MCF 10A (cell line): Measurements from ENCODE around the gene DRGX. TPM values are rescaled to one million over a fixed set of nuclear protein-coding genes. Genes with fewer than 3 reads are reported as not detected.

Experiments used
- BruUV-seq: library from RNA; stranded (reverse); fragments of 400-500 nt; replicated peaks from 2 replicates; lab custom pipeline; 2021; lab: Mats Ljungman, UMichigan
- CTCF ChIA-PET: fragments of 300-600 bp; sonication (Branson Sonifier 250); formaldehyde crosslinking; extraction: SDS; loops from one replicate; lab custom pipeline; 2021; ENCODE audit warnings: antibody characterized with exemption, inconsistent platforms; lab: Yijun Ruan, JAX
- POLR2A ChIA-PET: fragments of 300-600, 350-650 bp; sonication (Branson Sonifier 250); formaldehyde crosslinking; extraction: SDS; loops from one replicate; lab custom pipeline; 2020; ENCODE audit warnings: antibody characterized with exemption, inconsistent platforms; lab: Yijun Ruan, JAX
- DNase-seq: peaks from one replicate; pipeline ENCODE4 v3.0.0-alpha.2; 2018; ENCODE audit not compliant: unreplicated experiment
- H3K27ac Mint-ChIP-seq: one replicate; pipeline ENCODE4 v1.8.0; 2022; ENCODE audit warnings: mild to moderate bottlenecking, low read depth, mixed read lengths; ENCODE audit not compliant: unreplicated experiment
- H3K27me3 Mint-ChIP-seq: one replicate; pipeline ENCODE4 v1.8.0; 2022; ENCODE audit warnings: mixed read lengths; ENCODE audit not compliant: insufficient read depth, unreplicated experiment
- H3K36me3 Mint-ChIP-seq: one replicate; pipeline ENCODE4 v1.8.0; 2022; ENCODE audit warnings: mild to moderate bottlenecking, moderate library complexity, mixed read lengths; ENCODE audit not compliant: insufficient read depth, unreplicated experiment
- H3K4me1 Mint-ChIP-seq: one replicate; pipeline ENCODE4 v1.8.0; 2022; ENCODE audit warnings: mixed read lengths; ENCODE audit not compliant: insufficient read depth, unreplicated experiment
- H3K4me3 Mint-ChIP-seq: one replicate; pipeline ENCODE4 v1.8.0; 2022; ENCODE audit warnings: mild to moderate bottlenecking, moderate library complexity, mixed read lengths; ENCODE audit not compliant: unreplicated experiment
- H3K9me3 Mint-ChIP-seq: one replicate; pipeline ENCODE4 v1.8.0; 2022; ENCODE audit warnings: mixed read lengths; ENCODE audit not compliant: unreplicated experiment
- intact Hi-C: fragments of 100-400 bp; cut with micrococcal nuclease; formaldehyde crosslinking; loops from 2 replicates; pipeline ENCODE4 v1.14.1; 2022
- total RNA-seq: library from RNA; stranded (reverse); gene quantifications from 2 replicates; pipeline ENCODE4 v1.2.3, GENCODE V29; 2022
- TF ChIP-seq, protein P1 (sequence below): fragments of 200-600 bp; IDR thresholded peaks from one replicate; pipeline ENCODE4 v1.8.0; 2022; ENCODE audit warnings: antibody characterized with exemption, mild to moderate bottlenecking; ENCODE audit not compliant: unreplicated experiment

DRGX gene
- total RNA-seq, 1 experiment from 2014 or later = not detected

DNA sequence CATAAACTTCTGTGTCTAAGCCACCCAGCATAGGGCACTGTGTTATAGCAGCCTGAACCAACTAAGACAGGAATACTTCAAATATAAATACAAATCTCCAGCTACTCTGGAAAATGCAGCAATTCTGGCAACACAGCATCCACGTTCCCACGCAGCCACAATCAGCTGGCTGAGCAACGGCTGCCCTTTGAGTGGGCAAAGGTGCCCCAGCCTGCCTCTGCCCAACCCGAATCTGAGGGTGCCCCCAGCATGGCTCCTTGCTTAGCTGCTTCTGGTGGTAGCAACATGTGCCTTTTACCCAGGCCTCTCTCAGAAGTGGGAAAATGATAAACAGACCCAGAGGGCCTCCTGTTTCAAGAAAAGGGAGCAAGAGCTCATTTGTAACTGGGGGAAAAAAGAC lies 12.0 kb downstream of the DRGX start:
- H3K27me3 Mint-ChIP-seq = peaks cover 39% of the 10 kb centered on the region
- TF ChIP-seq, protein P1, sequence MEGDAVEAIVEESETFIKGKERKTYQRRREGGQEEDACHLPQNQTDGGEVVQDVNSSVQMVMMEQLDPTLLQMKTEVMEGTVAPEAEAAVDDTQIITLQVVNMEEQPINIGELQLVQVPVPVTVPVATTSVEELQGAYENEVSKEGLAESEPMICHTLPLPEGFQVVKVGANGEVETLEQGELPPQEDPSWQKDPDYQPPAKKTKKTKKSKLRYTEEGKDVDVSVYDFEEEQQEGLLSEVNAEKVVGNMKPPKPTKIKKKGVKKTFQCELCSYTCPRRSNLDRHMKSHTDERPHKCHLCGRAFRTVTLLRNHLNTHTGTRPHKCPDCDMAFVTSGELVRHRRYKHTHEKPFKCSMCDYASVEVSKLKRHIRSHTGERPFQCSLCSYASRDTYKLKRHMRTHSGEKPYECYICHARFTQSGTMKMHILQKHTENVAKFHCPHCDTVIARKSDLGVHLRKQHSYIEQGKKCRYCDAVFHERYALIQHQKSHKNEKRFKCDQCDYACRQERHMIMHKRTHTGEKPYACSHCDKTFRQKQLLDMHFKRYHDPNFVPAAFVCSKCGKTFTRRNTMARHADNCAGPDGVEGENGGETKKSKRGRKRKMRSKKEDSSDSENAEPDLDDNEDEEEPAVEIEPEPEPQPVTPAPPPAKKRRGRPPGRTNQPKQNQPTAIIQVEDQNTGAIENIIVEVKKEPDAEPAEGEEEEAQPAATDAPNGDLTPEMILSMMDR = no peak
- no peak for DNase-seq
- no peaks in the 10 kb centered on the region for H3K9me3 Mint-ChIP-seq
- H3K36me3 Mint-ChIP-seq = peaks cover 6% of the 10 kb centered on the region
- no peak overlapping the region for H3K27ac Mint-ChIP-seq
- no peaks in the 10 kb centered on the region for H3K4me1 Mint-ChIP-seq
- H3K4me3 Mint-ChIP-seq = no peak overlapping the region
- ChIA-PET CTCF (interaction anchor here (0.6 kb wide), 2 partner anchors 92 to 335 kb away, joined by 3 read pairs; no protein-coding TSS in a partner anchor), POLR2A (no interaction called here)
- no TSS peak for BruUV-seq
- intact Hi-C loops = no loop called here

DNA sequence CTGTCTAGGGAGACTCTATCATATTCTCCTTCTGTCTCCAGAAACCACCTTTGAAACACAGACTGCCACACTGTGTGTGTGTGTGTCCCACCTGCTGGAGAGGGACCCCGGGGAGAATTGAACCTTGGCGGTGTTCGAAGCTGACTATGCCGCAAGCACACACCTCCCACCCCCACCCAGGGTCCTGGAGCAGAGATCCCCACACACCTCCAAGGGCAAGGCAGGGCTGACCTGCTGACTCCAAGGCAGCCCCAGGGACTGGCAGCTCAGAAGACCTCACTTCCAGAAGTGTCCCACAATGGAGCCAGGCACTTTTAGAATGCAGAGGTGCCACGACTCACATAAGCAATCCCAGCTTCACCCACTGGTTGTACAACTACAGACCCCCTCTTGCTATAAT lies 13.1 kb downstream of the DRGX start:
- Mint-ChIP-seq H3K4me3 (no peak overlapping the region), H3K27me3 (peaks cover 32% of the 10 kb centered on the region), H3K36me3 (peaks cover 6% of the 10 kb centered on the region), H3K27ac (no peak overlapping the region), H3K9me3 (no peaks in the 10 kb centered on the region), H3K4me1 (no peaks in the 10 kb centered on the region)
- ChIA-PET POLR2A (no interaction called here), CTCF (no interaction called here)
- BruUV-seq = no TSS peak
- intact Hi-C loops = no loop called here
- no peak for DNase-seq
- TF ChIP-seq, protein P1 = no peak

DNA sequence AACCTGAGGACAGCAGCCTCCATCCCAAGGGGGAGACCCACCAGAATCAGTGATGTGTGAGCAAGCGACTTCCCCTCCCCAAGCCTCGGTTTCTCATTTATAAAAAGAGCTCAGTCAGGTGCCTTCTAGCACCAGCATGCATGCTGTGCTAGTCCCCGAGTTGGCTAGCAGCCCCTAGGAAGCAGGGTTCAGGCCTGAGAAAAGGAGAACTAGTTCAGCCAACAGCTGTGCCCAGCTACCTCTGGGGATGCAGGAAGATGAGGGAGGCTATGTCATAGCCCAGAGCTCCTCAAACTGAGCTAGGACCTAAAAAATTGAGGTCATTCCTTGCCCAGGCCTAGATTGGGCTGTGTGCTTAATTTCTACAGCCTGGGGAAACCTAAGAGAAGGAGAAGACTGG lies 13.7 kb downstream of the DRGX start:
- ChIA-PET CTCF (interaction anchor here (0.6 to 2.0 kb wide), 2 partner anchors 26 to 411 kb away, joined by 3 to 9 read pairs; no protein-coding TSS in a partner anchor), POLR2A (no interaction called here)
- no TSS peak for BruUV-seq
- no peaks in the 10 kb centered on the region for H3K4me1 Mint-ChIP-seq
- H3K27me3 Mint-ChIP-seq = peaks cover 32% of the 10 kb centered on the region
- no peak overlapping the region for H3K4me3 Mint-ChIP-seq
- TF ChIP-seq, protein P1 = no peak
- no peak overlapping the region for H3K27ac Mint-ChIP-seq
- H3K36me3 Mint-ChIP-seq = peaks cover 6% of the 10 kb centered on the region
- DNase-seq = no peak
- H3K9me3 Mint-ChIP-seq = no peaks in the 10 kb centered on the region
- intact Hi-C loops = no loop called here

DNA sequence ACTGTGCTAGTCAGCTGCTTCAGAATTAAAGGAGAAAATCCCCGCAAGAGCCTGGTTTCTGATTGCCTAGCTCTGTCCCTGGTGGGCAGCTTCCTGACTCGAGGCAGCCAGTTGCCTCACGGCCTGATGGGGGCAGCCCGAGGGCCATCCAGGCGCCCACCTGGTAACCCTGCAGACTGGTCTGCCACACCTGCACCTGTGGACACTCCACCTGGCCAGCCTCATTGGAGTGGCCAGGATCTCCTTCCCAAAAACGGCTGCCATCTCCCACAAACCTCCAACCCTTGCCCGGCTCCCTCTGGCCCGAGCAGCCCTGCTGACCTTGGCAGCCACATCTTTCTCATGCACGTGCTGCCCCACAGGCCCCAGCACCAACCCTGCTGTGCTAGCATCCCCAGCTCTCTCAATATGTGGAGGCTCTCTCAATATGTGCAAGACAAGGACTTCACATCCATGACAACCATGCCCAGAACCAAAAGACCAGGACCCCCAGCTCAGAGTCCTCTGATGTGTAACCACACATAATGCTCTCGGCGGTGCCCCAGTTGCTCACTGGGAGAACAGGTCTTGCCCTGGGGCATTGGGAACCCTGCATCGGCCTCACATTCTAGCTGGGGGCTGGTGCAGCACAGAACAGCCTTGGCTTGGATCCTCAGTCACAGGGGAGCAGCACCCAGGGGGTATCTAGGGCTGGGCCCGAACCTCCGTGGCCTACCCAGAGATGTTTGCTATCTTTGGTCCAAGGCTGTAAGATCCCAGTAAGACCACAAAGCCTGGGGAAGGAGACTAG lies 14.6 kb downstream of the DRGX start:
- CTCF ChIA-PET = interaction anchor here (0.6 to 2.0 kb wide), 4 partner anchors 20 to 766 kb away, joined by 3 to 9 read pairs (median 4); no protein-coding TSS in a partner anchor

More for the DNA sequence above, 14.6 kb downstream of the DRGX start:
- Mint-ChIP-seq H3K4me3 (no peak overlapping the region), H3K4me1 (no peaks in the 10 kb centered on the region), H3K9me3 (no peaks in the 10 kb centered on the region), H3K27ac (no peak overlapping the region), H3K27me3 (peaks cover 41% of the 10 kb centered on the region), H3K36me3 (peaks cover 6% of the 10 kb centered on the region)
- no peak for DNase-seq
- no TSS peak for BruUV-seq
- POLR2A ChIA-PET = no interaction called here
- TF ChIP-seq, protein P1 = no peak
- intact Hi-C loops = no loop called here
